ENCODE results near the gene GAGE12G.

The GAGE12G gene

DNA sequence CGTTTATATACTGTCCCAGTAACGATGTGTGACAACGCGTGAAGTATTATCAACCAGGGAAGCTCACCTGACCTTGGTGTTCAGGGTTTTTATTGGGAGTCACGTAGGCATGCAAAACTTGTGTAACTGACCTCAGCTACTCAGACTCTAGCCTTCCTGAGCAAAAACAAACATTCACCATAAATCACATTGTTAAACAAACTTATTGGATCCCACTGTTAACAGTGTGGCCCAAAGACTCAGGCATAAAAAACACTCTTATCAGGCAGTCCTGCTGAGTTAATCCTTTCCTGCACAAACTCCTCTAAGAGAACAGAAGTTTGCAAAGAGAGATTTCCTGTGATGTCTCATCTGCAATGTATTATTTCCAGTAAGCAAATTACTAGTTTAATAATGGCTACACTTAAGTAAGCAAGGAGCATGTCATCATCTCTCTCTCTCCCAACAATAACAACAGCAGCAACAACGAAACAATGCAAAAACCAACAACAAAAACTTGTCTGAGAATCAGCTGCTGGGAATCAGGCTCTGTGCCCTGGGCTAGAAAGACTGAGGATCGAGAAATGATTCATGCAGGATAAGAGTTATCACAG, 40.6 kb downstream of the GAGE12G start:
- Histone ChIP-seq H3K27me3 (ENCODE audit: insufficient read depth, low read depth, severe bottlenecking) (peaks cover 57% of the 10 kb centered on the region), H3K9me3 (ENCODE audit: severe bottlenecking) (no peaks in the 10 kb centered on the region), H3K36me3 (no peaks in the 10 kb centered on the region), H3K27ac (no peak overlapping the region), H3K4me3 (ENCODE audit: low read depth, low read length) (no peak overlapping the region)
- no peak for DNase-seq
- TF ChIP-seq, protein P1, sequence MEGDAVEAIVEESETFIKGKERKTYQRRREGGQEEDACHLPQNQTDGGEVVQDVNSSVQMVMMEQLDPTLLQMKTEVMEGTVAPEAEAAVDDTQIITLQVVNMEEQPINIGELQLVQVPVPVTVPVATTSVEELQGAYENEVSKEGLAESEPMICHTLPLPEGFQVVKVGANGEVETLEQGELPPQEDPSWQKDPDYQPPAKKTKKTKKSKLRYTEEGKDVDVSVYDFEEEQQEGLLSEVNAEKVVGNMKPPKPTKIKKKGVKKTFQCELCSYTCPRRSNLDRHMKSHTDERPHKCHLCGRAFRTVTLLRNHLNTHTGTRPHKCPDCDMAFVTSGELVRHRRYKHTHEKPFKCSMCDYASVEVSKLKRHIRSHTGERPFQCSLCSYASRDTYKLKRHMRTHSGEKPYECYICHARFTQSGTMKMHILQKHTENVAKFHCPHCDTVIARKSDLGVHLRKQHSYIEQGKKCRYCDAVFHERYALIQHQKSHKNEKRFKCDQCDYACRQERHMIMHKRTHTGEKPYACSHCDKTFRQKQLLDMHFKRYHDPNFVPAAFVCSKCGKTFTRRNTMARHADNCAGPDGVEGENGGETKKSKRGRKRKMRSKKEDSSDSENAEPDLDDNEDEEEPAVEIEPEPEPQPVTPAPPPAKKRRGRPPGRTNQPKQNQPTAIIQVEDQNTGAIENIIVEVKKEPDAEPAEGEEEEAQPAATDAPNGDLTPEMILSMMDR (IDR thresholded peaks at IDR 0.05; ENCODE audit: low read depth, low read length): no peak

DNA sequence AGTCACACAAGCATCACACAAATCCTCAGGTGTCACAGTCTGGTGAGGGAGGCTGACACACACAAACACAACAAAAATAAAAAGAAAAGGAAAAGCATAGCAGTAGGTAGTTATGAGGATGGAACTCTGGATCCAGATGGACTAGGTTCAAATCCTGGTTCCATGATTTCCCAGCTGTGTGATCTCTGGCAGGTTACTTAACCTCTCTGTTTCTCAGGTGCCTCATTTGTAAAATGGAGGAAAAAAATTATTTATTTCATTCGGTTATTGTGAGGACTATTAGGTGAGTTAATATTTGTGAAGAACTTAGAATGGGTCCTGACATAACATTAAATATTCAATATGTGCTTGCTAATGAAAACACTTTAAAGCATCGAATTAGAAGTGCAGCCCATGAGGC, 48.4 kb downstream of the GAGE12G start:
- H3K9me3 ChIP-seq (ENCODE audit: severe bottlenecking): no peaks in the 10 kb centered on the region
- DNase-seq: no peak
- H3K36me3 ChIP-seq: no peaks in the 10 kb centered on the region
- no peak overlapping the region for H3K4me3 ChIP-seq (ENCODE audit: low read depth, low read length)
- TF ChIP-seq, protein P1 (IDR thresholded peaks at IDR 0.05; ENCODE audit: low read depth, low read length): no peak
- H3K27me3 ChIP-seq (ENCODE audit: insufficient read depth, low read depth, severe bottlenecking): peaks cover 11% of the 10 kb centered on the region
- no peak overlapping the region for H3K27ac ChIP-seq

Data from WERI-Rb-1 (cell line).